ENCODE measurements around the gene DHPS. TPM values are rescaled to one million over a fixed set of nuclear protein-coding genes. Genes with fewer than 3 reads are reported as not detected.

The DHPS gene
- total and polyA plus RNA-seq, 2 of the 13 experiments (the other 11 are each of a cell fraction or from before 2014, with no cell fraction given), result 43.3 to 84.3 TPM

- TF ChIP-seq SMC3 (IDR thresholded peaks at IDR 0.05; ENCODE audit: low read length), result no peak
- peak; percentile 57; the same call in 1 of the 2 replicates for TF ChIP-seq REXO4 (CRISPR knock-in tag; IDR thresholded peaks at IDR 0.05; ENCODE audit: borderline replicate concordance)
- no peak for TF ChIP-seq RBAK (CRISPR knock-in tag; IDR thresholded peaks at IDR 0.05)
- TF ChIP-seq GABPB1 (CRISPR knock-in tag; IDR thresholded peaks at IDR 0.05), result peak; percentile 98
- TF ChIP-seq ZBTB4 (CRISPR knock-in tag; IDR thresholded peaks at IDR 0.05; ENCODE audit: borderline replicate concordance), result peak; percentile 4
- TF ChIP-seq CBX2 (IDR thresholded peaks at IDR 0.05; ENCODE audit: low read depth, low read length), result no peak
- TF ChIP-seq CBX2 (CRISPR knock-in tag; IDR thresholded peaks at IDR 0.05; ENCODE audit: low read depth), result no peak
- TF ChIP-seq ZNF12 (CRISPR knock-in tag; IDR thresholded peaks at IDR 0.05), result no peak
- peak; percentile 81 for TF ChIP-seq SRSF1 (optimal IDR thresholded peaks at IDR 0.05; ENCODE audit: low read depth, low read length)
- TF ChIP-seq ZNF598 (CRISPR knock-in tag; IDR thresholded peaks at IDR 0.05; ENCODE audit: borderline replicate concordance), result no peak
- TF ChIP-seq ZNF441 (CRISPR knock-in tag; IDR thresholded peaks at IDR 0.05; ENCODE audit: borderline replicate concordance), result peak; percentile 43; the same call in 1 of the 2 replicates
- peak; percentile 89 for TF ChIP-seq YEATS2 (CRISPR knock-in tag; IDR thresholded peaks at IDR 0.05; ENCODE audit: borderline replicate concordance)
- TF ChIP-seq POGZ (CRISPR knock-in tag; IDR thresholded peaks at IDR 0.05), result peak; percentile 81; the same call in 1 of the 2 replicates
- no peak for TF ChIP-seq MBD4 (IDR thresholded peaks at IDR 0.05; ENCODE audit: borderline replicate concordance, low read length)
- no peak for TF ChIP-seq TSC22D2 (CRISPR knock-in tag; IDR thresholded peaks at IDR 0.05; ENCODE audit: borderline replicate concordance)
- TF ChIP-seq ZNF547 (CRISPR knock-in tag; IDR thresholded peaks at IDR 0.05), result no peak; the same call in 1 of the 2 replicates
- no peak for TF ChIP-seq MATR3 (CRISPR knock-in tag; IDR thresholded peaks at IDR 0.05)
- TF ChIP-seq, protein P1, sequence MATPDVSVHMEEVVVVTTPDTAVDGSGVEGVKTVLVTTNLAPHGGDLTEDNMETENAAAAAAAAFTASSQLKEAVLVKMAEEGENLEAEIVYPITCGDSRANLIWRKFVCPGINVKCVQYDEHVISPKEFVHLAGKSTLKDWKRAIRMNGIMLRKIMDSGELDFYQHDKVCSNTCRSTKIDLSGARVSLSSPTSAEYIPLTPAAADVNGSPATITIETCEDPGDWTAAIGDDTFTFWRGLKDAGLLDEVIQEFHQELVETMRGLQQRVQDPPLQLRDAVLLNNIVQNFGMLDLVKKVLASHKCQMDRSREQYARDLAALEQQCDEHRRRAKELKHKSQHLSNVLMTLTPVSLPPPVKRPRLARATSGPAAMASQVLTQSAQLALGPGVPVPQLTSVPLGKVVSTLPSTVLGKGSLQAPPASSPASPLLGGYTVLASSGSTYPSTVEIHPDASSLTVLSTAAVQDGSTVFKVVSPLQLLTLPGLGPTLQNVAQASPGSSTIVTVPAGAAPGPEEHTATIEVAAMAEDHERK (CRISPR knock-in tag; IDR thresholded peaks at IDR 0.05; ENCODE audit: low read depth), result no peak
- TF ChIP-seq, protein P2, sequence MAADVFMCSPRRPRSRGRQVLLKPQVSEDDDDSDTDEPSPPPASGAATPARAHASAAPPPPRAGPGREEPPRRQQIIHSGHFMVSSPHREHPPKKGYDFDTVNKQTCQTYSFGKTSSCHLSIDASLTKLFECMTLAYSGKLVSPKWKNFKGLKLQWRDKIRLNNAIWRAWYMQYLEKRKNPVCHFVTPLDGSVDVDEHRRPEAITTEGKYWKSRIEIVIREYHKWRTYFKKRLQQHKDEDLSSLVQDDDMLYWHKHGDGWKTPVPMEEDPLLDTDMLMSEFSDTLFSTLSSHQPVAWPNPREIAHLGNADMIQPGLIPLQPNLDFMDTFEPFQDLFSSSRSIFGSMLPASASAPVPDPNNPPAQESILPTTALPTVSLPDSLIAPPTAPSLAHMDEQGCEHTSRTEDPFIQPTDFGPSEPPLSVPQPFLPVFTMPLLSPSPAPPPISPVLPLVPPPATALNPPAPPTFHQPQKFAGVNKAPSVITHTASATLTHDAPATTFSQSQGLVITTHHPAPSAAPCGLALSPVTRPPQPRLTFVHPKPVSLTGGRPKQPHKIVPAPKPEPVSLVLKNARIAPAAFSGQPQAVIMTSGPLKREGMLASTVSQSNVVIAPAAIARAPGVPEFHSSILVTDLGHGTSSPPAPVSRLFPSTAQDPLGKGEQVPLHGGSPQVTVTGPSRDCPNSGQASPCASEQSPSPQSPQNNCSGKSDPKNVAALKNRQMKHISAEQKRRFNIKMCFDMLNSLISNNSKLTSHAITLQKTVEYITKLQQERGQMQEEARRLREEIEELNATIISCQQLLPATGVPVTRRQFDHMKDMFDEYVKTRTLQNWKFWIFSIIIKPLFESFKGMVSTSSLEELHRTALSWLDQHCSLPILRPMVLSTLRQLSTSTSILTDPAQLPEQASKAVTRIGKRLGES (CRISPR knock-in tag; IDR thresholded peaks at IDR 0.05; ENCODE audit: borderline replicate concordance), result no peak
- TF ChIP-seq MXD4 (CRISPR knock-in tag; IDR thresholded peaks at IDR 0.05), result peak; percentile 81; the same call in 1 of the 2 replicates
- TF ChIP-seq ARHGAP35 (CRISPR knock-in tag; IDR thresholded peaks at IDR 0.05; ENCODE audit: borderline replicate concordance), result no peak
- no peak for TF ChIP-seq HNRNPH1 (optimal IDR thresholded peaks at IDR 0.05; ENCODE audit: low read depth, low read length)
Observed at GRCh38 chr19:12669270-12670158, 12.2 kb downstream of the DHPS start (continued).
